ELF-1 (cell line): ENCODE data around the gene PSKH1.
A peak's percentile ranks its signal among the peaks of the same experiment; 100 is the strongest.
"Not testable (repeated sequence)": the region's sequence is repeated elsewhere in the genome, so short reads cannot be mapped to it uniquely, and the experiment has no call there.

Experiments used
- DNase-seq: peaks from one replicate; pipeline ENCODE4 v3.0.0-alpha.2; 2016; ENCODE audit warnings: low read depth, low spot score

Gene PSKH1

DNA sequence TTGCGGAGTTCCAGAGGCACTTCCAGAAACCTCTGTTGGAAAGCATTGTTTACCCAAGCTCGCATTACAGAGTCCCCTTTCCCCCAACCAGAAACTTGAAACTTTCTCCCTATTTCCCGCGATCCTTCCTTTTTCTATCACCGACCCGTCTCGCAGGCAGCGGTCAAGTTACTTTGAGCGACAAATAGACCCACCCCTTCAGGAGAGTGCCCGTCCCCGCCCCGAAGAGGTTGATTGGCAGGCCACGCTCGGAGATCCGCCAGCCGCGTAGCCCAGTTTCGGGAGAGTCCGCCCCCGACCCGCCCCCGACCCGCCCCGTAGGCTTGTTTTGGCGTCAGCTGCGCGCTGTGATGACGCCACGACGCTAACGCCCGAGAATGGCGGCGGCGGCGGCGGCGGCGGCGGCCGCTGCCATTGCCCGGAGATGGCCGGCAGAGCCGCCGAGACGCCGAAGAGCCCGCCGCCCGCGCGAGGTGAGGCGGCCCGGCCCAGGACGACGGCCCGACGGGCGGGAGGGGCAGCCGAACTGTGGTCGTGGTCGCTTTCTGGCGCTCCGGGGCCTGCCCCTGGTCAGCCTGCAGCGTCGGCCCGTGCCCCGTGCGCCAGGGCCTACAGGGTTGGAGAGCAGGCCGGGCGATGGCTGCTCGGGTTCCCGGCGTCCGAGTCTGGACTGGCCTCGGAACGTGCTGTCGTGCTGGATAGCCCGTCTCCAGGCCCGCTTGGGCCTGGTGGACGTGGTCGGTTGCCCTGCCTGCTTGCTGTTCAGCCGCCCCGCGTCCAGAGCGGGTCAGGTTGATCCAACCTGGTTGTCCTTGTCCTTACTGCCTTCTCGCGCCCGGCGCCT, at the start of gene PSKH1:
TSS of gene PSKH1 (plus strand) at position 356 of the 844 bp plus-strand sequence. CDS start 15,496 bp downstream, outside the sequence.
- peak; percentile 97 for DNase-seq

GRCh38 chr16:67843343-67843765, 49.7 kb upstream of the PSKH1 start:
- DNase-seq = no peak

- DNase-seq = peak; percentile 54
These were observed 48.6 kb upstream of the PSKH1 start for GRCh38 chr16:67844497-67844896.

GRCh38 chr16:67845291-67846062, 47.6 kb upstream of the PSKH1 start:
- DNase-seq = no peak

DNA sequence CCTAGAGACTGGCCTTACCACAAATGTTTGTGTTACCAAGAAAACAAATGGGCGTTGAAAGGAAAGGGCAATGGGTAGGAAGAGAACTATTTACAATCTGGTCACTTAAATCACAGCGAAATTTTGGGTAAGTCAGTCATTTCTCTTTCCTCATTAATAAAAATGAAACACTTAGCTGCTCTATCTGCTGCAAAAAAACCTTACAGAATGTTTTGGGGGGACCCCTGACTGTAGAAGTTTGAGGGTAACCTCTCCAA, 47.1 kb upstream of the PSKH1 start:
- DNase-seq = no peak

- DNase-seq = peak; percentile 99
These were observed 46.6 kb upstream of the PSKH1 start, which contains the start of gene NUTF2 for GRCh38 chr16:67846320-67847063. TSS of gene NUTF2 (plus strand) at chr16:67846933. CDS start at chr16:67865131, 18,198 bp downstream.

DNA sequence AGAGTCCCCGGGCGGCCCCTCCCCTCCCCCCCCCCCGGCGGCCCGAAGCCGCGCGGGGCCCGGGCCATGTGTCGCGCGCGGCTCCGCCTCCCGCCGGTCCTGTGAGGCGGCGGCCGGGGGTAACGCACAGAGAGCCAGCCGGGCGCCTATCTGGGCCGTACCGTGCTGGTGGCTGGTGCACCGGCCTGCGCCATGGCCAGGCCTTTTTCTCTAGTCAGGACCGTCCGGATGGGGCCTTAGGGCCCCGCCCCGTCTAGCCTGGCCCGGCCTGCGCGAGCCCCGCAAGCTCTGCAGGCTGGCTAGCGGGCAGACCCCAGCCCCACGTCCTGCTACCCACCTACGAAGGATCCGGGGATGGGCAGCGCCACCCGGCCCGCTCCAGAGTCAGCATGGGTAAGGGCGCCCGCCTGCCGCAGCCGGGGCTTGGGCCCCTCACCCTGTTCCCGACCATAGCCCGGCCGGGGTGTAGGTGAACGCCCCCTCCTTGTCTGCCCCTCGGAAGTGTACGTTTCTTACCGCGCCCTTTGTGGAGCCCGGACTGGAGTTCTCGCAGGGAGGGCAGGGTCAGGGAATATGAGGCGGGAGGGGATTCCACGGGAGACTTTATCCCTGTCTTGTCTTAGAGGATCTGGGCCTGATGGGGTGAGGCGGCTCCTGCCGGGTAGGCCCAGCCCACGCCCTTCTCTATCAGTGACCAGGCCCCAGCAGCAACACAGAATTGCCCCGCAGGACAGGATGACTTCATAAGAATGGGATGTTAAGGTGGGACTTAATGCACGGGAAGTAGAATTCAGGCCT, 45.8 kb upstream of the PSKH1 start, which contains the start of gene CENPT:
TSS of gene CENPT (minus strand) at position 630 of the 798 bp plus-strand sequence. CDS start 13,834 bp downstream, outside the sequence.
- peak; percentile 89 for DNase-seq

DNA sequence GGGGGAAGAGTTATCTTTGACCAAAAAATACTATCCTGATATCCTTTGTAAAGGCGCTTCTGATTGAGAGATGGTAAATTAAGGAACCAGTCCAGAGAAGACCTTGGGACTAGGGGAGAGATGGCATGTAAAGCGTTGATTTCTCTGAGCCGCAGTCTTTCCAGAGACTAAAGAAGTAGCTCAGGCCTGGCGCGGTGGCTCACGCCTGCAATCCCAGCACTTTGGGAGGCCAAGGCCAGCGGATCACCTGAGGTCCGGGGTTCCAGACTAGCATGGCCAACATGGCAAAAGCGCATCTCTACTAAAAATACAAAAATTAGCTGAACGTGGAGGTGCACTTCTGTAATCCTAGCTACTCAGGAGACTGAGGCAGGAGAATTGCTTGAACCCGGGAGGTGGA, 44.9 kb upstream of the PSKH1 start:
- no peak for DNase-seq

DNA sequence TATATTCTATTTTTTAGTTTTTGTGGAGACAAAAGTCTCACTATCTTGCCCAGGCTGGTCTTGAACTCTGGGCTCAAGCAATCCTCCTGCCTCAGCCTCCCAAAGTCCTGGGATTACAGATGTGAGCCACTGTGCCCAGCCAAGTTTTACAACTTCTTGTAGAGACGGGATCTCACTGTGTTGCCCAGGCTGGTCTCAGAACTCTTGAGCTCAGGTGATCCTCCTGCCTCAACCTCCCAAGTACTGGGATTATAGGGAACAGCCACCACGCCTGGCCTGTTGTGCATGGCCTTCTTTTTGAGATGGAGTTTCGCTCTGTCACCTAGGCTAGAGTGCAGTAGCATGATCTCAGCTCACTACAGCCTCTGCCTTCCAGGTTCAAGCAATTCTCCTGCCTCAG, 39.4 kb upstream of the PSKH1 start:
- DNase-seq = no peak

GRCh38 chr16:67855789-67856188, 37.3 kb upstream of the PSKH1 start:
- no peak for DNase-seq

- DNase-seq = no peak
These were observed 36.0 kb upstream of the PSKH1 start for GRCh38 chr16:67856927-67857546.

- DNase-seq = peak; percentile 71
These were observed 35.4 kb upstream of the PSKH1 start for GRCh38 chr16:67857547-67858233.

DNA sequence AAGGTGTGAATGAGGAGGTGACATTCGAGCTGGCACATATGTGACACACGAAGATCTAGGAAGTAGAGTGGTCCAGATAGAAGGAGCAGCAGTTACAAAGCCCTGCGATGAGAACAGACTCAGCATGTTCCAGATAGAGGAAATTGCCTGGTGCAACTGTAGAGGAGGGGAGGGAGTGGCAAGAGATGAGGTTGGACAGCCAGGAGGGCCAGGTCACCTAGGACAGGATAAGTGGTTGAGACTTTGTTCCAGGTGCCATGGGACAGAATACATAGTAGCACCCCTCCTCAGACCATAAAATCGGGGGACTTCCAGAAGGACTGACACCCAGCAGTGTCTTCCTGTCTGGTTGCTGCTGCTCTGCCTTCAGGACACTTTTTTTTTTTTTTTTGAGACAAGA, 34.6 kb upstream of the PSKH1 start:
- no peak for DNase-seq

GRCh38 chr16:67860589-67861398, 32.3 kb upstream of the PSKH1 start:
- peak; percentile 59 for DNase-seq

GRCh38 chr16:67861877-67862276, 31.2 kb upstream of the PSKH1 start:
- DNase-seq = no peak

DNA sequence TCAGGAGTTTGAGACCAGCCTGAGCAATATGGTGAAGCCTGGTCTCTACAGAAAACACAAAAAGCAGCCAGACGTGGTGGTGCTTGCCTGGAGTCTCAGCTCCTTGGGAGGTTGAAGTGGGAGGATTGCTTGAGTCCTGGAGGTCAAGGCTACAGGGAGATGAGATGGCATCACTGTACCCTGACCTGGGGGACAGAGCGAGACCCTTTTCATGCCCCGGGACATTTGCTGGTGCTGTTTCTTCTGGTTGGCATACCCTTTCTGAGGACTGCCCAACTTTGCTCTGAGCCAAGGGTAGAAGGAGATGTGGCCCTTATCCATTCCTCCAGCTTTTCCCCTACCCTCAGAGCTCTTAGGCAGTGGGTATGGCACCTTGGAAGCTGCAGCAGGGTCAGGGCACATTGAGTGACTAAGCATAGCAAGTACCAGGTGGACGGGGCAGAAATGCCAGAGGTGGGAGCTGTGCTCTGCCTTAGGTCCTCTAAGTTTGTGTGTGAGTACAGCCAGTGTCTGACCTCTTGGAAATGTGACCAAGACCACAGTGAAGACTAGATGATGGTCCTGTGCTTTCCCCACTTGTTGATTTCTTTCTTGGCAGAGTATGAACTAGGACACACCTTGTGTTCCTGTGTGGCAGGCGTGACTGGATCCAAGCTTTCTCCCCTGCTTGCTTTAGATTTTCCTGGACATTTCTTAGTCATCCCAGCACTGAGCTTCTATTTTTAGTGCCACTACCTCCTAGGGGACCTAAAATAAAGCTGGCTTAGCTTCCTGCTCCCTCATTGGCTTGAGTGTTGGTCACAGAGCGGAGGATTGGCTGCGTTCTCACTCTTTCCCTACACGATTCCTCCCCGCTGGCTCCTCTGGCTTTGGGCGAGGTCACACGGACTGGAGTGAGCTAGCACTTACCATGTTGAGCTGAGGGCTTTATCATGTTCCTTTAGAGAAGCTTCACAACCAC, 30.2 kb upstream of the PSKH1 start:
- no peak for DNase-seq

DNA sequence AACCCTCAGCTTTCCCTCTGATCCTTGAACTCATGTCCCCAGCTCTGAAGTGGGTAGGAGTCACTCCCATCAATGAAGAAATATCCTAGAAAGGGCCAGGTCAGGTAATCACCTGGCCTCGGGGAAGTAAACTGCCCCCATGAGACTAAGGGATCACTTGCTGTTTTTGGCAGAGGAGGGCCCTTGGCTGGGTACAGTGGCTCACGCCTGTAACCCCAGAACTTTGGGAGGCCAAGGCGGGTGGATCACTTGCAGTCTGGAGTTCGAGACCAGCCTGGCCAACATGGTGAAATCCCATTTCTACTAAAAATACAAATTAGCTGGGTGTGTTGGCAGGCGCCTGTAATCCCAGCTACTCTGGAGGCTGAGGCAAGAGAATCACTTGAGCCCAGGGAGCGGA, 29.0 kb upstream of the PSKH1 start:
- not testable (repeated sequence) for DNase-seq

- DNase-seq = no peak
These were observed 28.5 kb upstream of the PSKH1 start for GRCh38 chr16:67864594-67864993.
